CD14-positive monocyte (primary cell): ENCODE measurements around the gene NMUR2. TPM values are rescaled to one million over a fixed set of nuclear protein-coding genes. Genes with fewer than 3 reads are reported as not detected.

Experiments
- DNase-seq, 3 donors: peaks; one replicate each; pipeline ENCODE4 v3.0.0-alpha.2; 2011 to 2022
- H2AFZ ChIP-seq: 2 replicates; pipeline ENCODE4 v1.6.0; 2012; ENCODE audit warnings: mild to moderate bottlenecking, low read depth, low read length, inconsistent platforms; ENCODE audit not compliant: insufficient read depth, poor library complexity, severe bottlenecking
- H3K27ac ChIP-seq, 2 donors: 1 replicate in 1 of 2; 2 replicates in 1 of 2; pipeline ENCODE4 v1.5.1; 2012 to 2013; ENCODE audit warnings: low read length in 2 of 2, control low read depth in 1 of 2, inconsistent platforms in 1 of 2, low read depth in 1 of 2, mild to moderate bottlenecking in 1 of 2
- H3K27me3 ChIP-seq, 2 donors: one replicate each; pipeline versions ENCODE4 v1.6.0 to v1.6.1; 2011 to 2013; ENCODE audit warnings: low read length in 2 of 2; ENCODE audit not compliant: control insufficient read depth in 2 of 2, insufficient read depth in 2 of 2
- H3K36me3 ChIP-seq, 2 donors: replicated peaks in 1 of 2; 1 replicate in 1 of 2; 2 replicates in 1 of 2; pipeline versions ENCODE4 v1.5.1 to v1.6.1; 2012 to 2013; ENCODE audit warnings: low read length in 2 of 2, control low read depth in 1 of 2, inconsistent platforms in 1 of 2, mild to moderate bottlenecking in 1 of 2; ENCODE audit not compliant: insufficient read depth in 2 of 2, control insufficient read depth in 1 of 2
- H3K4me1 ChIP-seq, 2 donors: 1 replicate in 1 of 2; 2 replicates in 1 of 2; pipeline versions ENCODE4 v1.5.1 to v1.6.1; 2012 to 2013; ENCODE audit warnings: low read length in 2 of 2, control low read depth in 1 of 2, inconsistent platforms in 1 of 2, mild to moderate bottlenecking in 1 of 2, moderate library complexity in 1 of 2; ENCODE audit not compliant: insufficient read depth in 2 of 2, control insufficient read depth in 1 of 2
- H3K4me2 ChIP-seq: replicated peaks from 2 replicates; pipeline ENCODE3; 2012; ENCODE audit warnings: low read length, moderate library complexity, mild to moderate bottlenecking; ENCODE audit not compliant: poor library complexity, severe bottlenecking; ENCODE audit errors: extremely low read depth
- H3K4me3 ChIP-seq, 3 experiments: fragments of 200-600 bp in 1 of 3; sonication (generic) in 1 of 3; replicated peaks in 1 of 3; 1 replicate in 2 of 3; 2 replicates in 1 of 3; pipeline ENCODE4 v1.5.1; 2011 to 2013; ENCODE audit warnings: low read length in 3 of 3, mild to moderate bottlenecking in 3 of 3, control low read depth in 2 of 3, low read depth in 2 of 3, inconsistent platforms in 1 of 3, moderate library complexity in 1 of 3
- H3K79me2 ChIP-seq: 2 replicates; pipeline ENCODE4 v1.6.0; 2012; ENCODE audit warnings: mild to moderate bottlenecking, control low read depth, inconsistent platforms, low read length, moderate library complexity; ENCODE audit not compliant: insufficient read depth
- H3K9ac ChIP-seq: 2 replicates; pipeline ENCODE4 v1.6.0; 2017; ENCODE audit warnings: low read length, mild to moderate bottlenecking; ENCODE audit not compliant: insufficient read depth, poor library complexity, severe bottlenecking
- H3K9me3 ChIP-seq, 2 donors: replicated peaks in 1 of 2; 1 replicate in 1 of 2; 2 replicates in 1 of 2; pipeline versions ENCODE4 v1.5.1 to v1.6.1; 2012 to 2013; ENCODE audit warnings: low read length in 2 of 2, control low read depth in 1 of 2; ENCODE audit not compliant: control insufficient read depth in 1 of 2, insufficient read depth in 1 of 2
- H4K20me1 ChIP-seq: 2 replicates; pipeline ENCODE4 v1.6.0; 2012; ENCODE audit warnings: mild to moderate bottlenecking, low read length, control low read depth, moderate library complexity; ENCODE audit not compliant: insufficient read depth
- H3K27ac Mint-ChIP-seq, 7 donors: one replicate each; pipeline ENCODE4 v1.8.0; 2020; ENCODE audit warnings: mild to moderate bottlenecking in 7 of 7, mixed read lengths in 7 of 7, moderate library complexity in 6 of 7, inconsistent platforms in 2 of 7
- H3K27me3 Mint-ChIP-seq, 3 donors: one replicate each; pipeline ENCODE4 v1.8.0; 2021 to 2022; ENCODE audit warnings: low read depth in 3 of 3, mild to moderate bottlenecking in 3 of 3, mixed read lengths in 3 of 3, moderate library complexity in 3 of 3, inconsistent platforms in 1 of 3
- H3K36me3 Mint-ChIP-seq, 2 donors: one replicate each; pipeline ENCODE4 v1.8.0; 2020; ENCODE audit warnings: mixed read lengths in 2 of 2, inconsistent platforms in 1 of 2, mild to moderate bottlenecking in 1 of 2
- H3K4me1 Mint-ChIP-seq: one replicate; pipeline ENCODE4 v1.8.0; 2020; ENCODE audit warnings: mild to moderate bottlenecking, mixed read lengths
- H3K4me3 Mint-ChIP-seq, 2 donors: one replicate each; pipeline ENCODE4 v1.8.0; 2020; ENCODE audit warnings: mild to moderate bottlenecking in 2 of 2, mixed read lengths in 2 of 2, moderate library complexity in 1 of 2
- H3K9me3 Mint-ChIP-seq, 7 donors: one replicate each; pipeline ENCODE4 v1.8.0; 2020 to 2022; ENCODE audit warnings: mixed read lengths in 7 of 7, mild to moderate bottlenecking in 6 of 7, moderate library complexity in 6 of 7, inconsistent platforms in 2 of 7
- WGBS: methylation state at CpG from one replicate; pipeline ENCODE4 v1.1.5; 2013; ENCODE audit warnings: missing lambda C conversion rate; ENCODE audit not compliant: insufficient coverage; 5-methylcytosine and 5-hydroxymethylcytosine counted together
- intact Hi-C, 2 donors: fragments of 100-400 bp; cut with micrococcal nuclease; formaldehyde crosslinking; loops; one replicate each; pipeline versions ENCODE4 v1.15.0 to v1.15.1; 2023
- polyA plus RNA-seq, 3 donors: library from polyadenylated mRNA; depleted of rRNA in 1 of 3; unstranded in 2 of 3; stranded (reverse) in 1 of 3; fragments of 300-500 nt in 2 of 3; fragments of >200 nt in 1 of 3; fragmentation: Illumina TruSeq in 2 of 3; gene quantifications; 1 replicate in 2 of 3; 2 replicates in 1 of 3; pipeline ENCODE4 v1.2.3, GENCODE V29; 2012 to 2021
- TF ChIP-seq, protein P1 (sequence below): fragments of 200-600 bp; IDR thresholded peaks from one replicate; pipeline ENCODE4 v1.8.0; 2022; ENCODE audit warnings: antibody characterized with exemption, mild to moderate bottlenecking

NMUR2 gene
- polyA plus RNA-seq, 3 donors: not detected

DNA sequence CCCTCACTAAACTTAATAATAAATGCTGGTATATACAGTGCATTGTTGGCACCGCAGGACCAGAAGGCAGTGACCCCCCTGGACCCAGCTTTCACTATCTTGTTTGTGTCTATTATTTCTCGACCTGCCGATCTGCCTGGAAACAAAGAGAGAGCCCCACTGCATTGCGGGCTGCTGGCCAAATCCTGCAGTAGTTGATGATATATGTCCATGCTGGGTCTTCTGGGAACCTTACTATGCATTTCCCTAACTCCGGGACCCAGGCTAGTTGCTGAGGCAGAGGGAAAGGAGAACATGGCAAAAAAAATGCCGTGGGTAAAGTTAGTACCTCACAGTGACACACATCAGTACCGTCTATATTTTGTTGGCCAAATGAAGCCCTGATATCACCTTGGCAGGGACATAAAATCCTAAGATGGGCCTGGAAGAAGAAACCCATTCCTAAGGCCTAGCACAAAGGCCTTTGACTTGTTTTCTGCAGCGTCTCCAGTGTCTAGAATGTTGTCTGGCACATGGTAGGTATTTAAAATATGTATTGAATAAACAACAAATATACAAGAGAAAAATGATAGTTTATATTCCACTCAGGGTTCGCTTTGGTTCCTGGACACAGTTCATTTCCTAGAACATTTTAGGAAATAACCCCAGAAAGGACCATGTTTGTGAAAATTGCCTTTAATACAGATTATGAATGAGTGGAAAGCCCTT lies 46.1 kb downstream of the NMUR2 start:
- no peak overlapping the region for H3K27ac ChIP-seq
- H3K4me2 ChIP-seq: no peak overlapping the region
- WGBS: 93% methylated on average over 3 of the region's 9 CpGs
- H3K4me1 Mint-ChIP-seq: no peaks in the 10 kb centered on the region
- H3K4me3 Mint-ChIP-seq: no peak overlapping the region
- no peaks in the 10 kb centered on the region for H3K36me3 ChIP-seq
- no peak for DNase-seq
- H3K79me2 ChIP-seq: no peaks in the 10 kb centered on the region
- no peaks in the 10 kb centered on the region for H3K27me3 ChIP-seq
- TF ChIP-seq, protein P1, sequence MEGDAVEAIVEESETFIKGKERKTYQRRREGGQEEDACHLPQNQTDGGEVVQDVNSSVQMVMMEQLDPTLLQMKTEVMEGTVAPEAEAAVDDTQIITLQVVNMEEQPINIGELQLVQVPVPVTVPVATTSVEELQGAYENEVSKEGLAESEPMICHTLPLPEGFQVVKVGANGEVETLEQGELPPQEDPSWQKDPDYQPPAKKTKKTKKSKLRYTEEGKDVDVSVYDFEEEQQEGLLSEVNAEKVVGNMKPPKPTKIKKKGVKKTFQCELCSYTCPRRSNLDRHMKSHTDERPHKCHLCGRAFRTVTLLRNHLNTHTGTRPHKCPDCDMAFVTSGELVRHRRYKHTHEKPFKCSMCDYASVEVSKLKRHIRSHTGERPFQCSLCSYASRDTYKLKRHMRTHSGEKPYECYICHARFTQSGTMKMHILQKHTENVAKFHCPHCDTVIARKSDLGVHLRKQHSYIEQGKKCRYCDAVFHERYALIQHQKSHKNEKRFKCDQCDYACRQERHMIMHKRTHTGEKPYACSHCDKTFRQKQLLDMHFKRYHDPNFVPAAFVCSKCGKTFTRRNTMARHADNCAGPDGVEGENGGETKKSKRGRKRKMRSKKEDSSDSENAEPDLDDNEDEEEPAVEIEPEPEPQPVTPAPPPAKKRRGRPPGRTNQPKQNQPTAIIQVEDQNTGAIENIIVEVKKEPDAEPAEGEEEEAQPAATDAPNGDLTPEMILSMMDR: no peak
- intact Hi-C loops: no loop called here
- H3K27me3 Mint-ChIP-seq: peaks cover 0 to 2% (median 0%) of the 10 kb centered on the region in 3 donors
- H3K4me3 ChIP-seq: no peak overlapping the region
- no peak overlapping the region for H3K27ac Mint-ChIP-seq
- no peaks in the 10 kb centered on the region for H3K36me3 Mint-ChIP-seq
- H3K4me1 ChIP-seq: no peaks in the 10 kb centered on the region
- H3K9me3 ChIP-seq: no peaks in the 10 kb centered on the region
- no peaks in the 10 kb centered on the region for H4K20me1 ChIP-seq
- no peak overlapping the region for H2AFZ ChIP-seq
- H3K9me3 Mint-ChIP-seq: peaks cover 0 to 9% (median 2%) of the 10 kb centered on the region in 7 donors
- no peak overlapping the region for H3K9ac ChIP-seq

DNA sequence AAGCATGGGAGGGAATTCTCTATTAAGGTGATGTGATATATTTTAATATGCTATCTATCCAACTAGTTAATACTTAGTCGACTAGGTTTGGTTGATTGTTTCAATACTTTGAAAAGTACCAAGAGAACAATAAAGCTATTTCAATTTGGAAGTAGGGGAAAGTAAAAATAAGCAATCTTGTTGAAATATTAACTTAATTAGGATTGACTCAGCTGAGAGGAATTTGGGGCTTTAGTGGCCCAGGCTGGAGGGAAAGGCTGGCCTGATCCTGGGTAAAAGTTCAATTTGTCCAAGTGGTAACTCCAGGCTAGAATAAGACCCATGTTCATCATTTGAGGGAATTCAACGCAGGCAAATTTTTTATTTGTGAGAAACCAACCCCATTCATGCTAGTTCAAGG lies 48.6 kb downstream of the NMUR2 start:
- Mint-ChIP-seq H3K4me3 (no peak overlapping the region), H3K36me3 (no peaks in the 10 kb centered on the region), H3K9me3 (peaks cover 0 to 6% (median 2%) of the 10 kb centered on the region in 7 donors), H3K27me3 (peaks cover 0 to 2% (median 0%) of the 10 kb centered on the region in 3 donors), H3K4me1 (no peaks in the 10 kb centered on the region), H3K27ac (no peak overlapping the region)
- Histone ChIP-seq H3K79me2 (no peaks in the 10 kb centered on the region), H3K27me3 (no peaks in the 10 kb centered on the region), H3K27ac (no peak overlapping the region), H3K9ac (no peak overlapping the region), H3K4me2 (no peak overlapping the region), H3K4me3 (no peak overlapping the region), H3K9me3 (no peaks in the 10 kb centered on the region), H3K4me1 (no peaks in the 10 kb centered on the region), H3K36me3 (no peaks in the 10 kb centered on the region), H2AFZ (no peak overlapping the region), H4K20me1 (no peaks in the 10 kb centered on the region)
- intact Hi-C loops: no loop called here
- TF ChIP-seq, protein P1: no peak
- WGBS: no CpG with 5 or more reads among the region's 2 CpGs
- DNase-seq: no peak
